ENCODE measurements around the gene CLRN3. TPM values are rescaled to one million over a fixed set of nuclear protein-coding genes. Genes with fewer than 3 reads are reported as not detected.

The CLRN3 gene
- total and polyA plus RNA-seq, 7 donors = 0.03 TPM; not detected in 6

DNA sequence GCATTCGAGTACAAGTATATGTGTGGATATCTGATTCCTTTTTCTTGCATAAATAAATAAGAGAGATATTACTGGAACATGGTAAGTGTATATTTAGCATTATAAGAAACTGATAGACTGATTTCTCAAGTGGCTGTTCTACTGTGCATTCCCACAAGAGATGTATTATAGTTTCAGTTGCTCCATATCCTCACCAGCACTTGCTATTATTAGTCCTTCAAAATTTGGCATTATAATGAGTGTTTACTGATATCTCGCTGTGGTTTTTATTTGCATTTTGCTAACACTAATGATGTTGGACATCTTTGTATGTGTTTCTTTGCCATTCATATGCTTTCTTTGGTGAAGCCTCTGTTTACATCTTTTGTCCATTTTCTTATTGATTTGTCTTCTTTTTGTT lies 4.4 kb upstream of the CLRN3 start:
- WGBS, 3 donors = 85 to 91% (median 87%) methylated on average over 2 of the region's 2 CpGs
- peaks cover 0 to 6% (median 0%) of the 10 kb centered on the region in 3 donors for H3K27me3 ChIP-seq (ENCODE audit: insufficient read depth in 3 of 3, low read length in 2 of 3)
- H3K9me3 ChIP-seq = peaks cover 7% of the 10 kb centered on the region
- no peak for ATAC-seq
- no peaks in the 10 kb centered on the region for H3K36me3 ChIP-seq (ENCODE audit: insufficient read depth in 1 of 2, low read depth in 1 of 2)
- no peak overlapping the region for H3K27ac ChIP-seq
- H3K4me3 ChIP-seq = no peak overlapping the region
- DNase-seq = no peak
- intact Hi-C loops (cut with DNase I) = no loop called here
- TF ChIP-seq, protein P1, sequence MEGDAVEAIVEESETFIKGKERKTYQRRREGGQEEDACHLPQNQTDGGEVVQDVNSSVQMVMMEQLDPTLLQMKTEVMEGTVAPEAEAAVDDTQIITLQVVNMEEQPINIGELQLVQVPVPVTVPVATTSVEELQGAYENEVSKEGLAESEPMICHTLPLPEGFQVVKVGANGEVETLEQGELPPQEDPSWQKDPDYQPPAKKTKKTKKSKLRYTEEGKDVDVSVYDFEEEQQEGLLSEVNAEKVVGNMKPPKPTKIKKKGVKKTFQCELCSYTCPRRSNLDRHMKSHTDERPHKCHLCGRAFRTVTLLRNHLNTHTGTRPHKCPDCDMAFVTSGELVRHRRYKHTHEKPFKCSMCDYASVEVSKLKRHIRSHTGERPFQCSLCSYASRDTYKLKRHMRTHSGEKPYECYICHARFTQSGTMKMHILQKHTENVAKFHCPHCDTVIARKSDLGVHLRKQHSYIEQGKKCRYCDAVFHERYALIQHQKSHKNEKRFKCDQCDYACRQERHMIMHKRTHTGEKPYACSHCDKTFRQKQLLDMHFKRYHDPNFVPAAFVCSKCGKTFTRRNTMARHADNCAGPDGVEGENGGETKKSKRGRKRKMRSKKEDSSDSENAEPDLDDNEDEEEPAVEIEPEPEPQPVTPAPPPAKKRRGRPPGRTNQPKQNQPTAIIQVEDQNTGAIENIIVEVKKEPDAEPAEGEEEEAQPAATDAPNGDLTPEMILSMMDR (IDR thresholded peaks at IDR 0.05) = no peak
- H3K4me1 ChIP-seq = no peaks in the 10 kb centered on the region

DNA sequence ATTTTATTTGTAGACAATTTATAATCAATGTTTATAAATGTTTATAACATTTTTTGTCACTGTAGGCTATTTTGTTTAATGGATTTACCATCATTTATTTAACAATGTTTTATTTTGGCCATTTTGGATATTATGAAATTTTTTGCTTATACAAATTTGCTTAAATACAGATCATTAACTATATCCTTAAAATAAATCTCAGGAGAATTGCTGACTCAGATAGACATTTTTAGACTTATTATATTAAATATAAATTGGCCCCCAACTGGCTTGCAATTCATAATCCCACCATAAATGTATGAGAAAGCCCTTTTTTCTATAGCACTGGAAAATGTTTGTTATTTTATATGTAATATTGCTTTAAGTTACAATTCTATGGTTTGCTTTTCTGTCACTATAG lies 3.8 kb upstream of the CLRN3 start:
- Histone ChIP-seq H3K9me3 (peaks cover 7% of the 10 kb centered on the region), H3K36me3 (ENCODE audit: insufficient read depth in 1 of 2, low read depth in 1 of 2) (no peaks in the 10 kb centered on the region), H3K27ac (no peak overlapping the region), H3K4me1 (no peaks in the 10 kb centered on the region), H3K27me3 (ENCODE audit: insufficient read depth in 3 of 3, low read length in 2 of 3) (peaks cover 0 to 6% (median 0%) of the 10 kb centered on the region in 3 donors), H3K4me3 (no peak overlapping the region)
- intact Hi-C loops (cut with DNase I) = no loop called here
- TF ChIP-seq, protein P1 (IDR thresholded peaks at IDR 0.05) = no peak
- no peak for DNase-seq
- no peak for ATAC-seq

DNA sequence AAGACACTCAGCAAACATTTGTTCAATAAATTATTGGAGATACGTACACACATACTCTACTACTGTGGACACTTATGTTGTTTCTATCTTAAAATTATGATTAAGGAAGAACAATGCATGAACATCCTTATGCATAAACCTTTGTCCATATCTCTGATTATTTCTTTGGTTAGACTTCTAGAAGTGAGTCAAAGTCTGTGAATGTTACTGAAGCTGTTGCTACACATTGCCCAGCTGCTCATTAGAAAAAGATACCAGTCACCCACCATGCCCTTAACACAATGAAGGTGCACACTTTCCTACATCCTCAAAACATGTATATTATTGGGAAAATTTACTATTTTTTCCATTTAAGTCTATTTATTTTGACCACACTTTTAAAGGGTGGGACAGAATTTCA lies 1.4 kb upstream of the CLRN3 start:
- intact Hi-C loops (cut with DNase I) = no loop called here
- H3K36me3 ChIP-seq (ENCODE audit: insufficient read depth in 1 of 2, low read depth in 1 of 2) = no peaks in the 10 kb centered on the region
- TF ChIP-seq, protein P1 (IDR thresholded peaks at IDR 0.05) = no peak
- H3K4me3 ChIP-seq = no peak overlapping the region
- H3K9me3 ChIP-seq = peaks cover 7% of the 10 kb centered on the region
- peaks cover 0 to 6% (median 2%) of the 10 kb centered on the region in 3 donors for H3K27me3 ChIP-seq (ENCODE audit: insufficient read depth in 3 of 3, low read length in 2 of 3)
- no peaks in the 10 kb centered on the region for H3K4me1 ChIP-seq
- no peak overlapping the region for H3K27ac ChIP-seq
- 91 to 94% (median 91%) methylated on average over 1 of the region's 1 CpG for WGBS, 3 donors
- DNase-seq (no peak), ATAC-seq (no peak)

DNA sequence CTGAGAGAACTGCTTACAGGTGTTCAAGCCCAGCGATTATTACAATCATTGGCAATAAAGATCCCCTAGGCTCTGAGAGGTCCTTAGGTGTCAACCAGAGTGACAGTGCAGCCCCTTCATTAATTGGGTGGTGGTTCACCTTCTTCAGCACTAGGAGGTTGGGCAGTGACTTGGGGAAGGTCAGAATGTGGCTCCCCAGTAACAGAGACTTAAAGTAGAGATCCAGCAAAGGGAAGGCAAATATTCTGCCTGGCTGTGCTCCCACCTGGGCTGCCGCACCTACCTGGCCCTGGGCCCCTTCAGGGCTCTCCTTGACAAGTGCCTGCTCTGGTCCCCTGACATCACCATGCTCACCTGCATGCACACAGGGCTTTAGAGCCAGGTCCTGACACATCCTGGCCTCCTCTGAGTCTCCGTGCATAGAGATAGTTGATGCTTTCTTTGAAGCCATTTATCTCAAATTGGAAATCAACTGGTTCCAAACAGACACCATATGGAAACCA lies 1.9 kb downstream of the CLRN3 start:
- Histone ChIP-seq H3K27me3 (ENCODE audit: insufficient read depth in 3 of 3, low read length in 2 of 3) (peaks cover 0 to 7% (median 5%) of the 10 kb centered on the region in 3 donors), H3K36me3 (ENCODE audit: insufficient read depth in 1 of 2, low read depth in 1 of 2) (no peaks in the 10 kb centered on the region), H3K4me3 (no peak overlapping the region), H3K9me3 (no peaks in the 10 kb centered on the region), H3K27ac (no peak overlapping the region), H3K4me1 (no peaks in the 10 kb centered on the region)
- ATAC-seq (no peak), DNase-seq (no peak)
- TF ChIP-seq, protein P1 (IDR thresholded peaks at IDR 0.05) = no peak
- intact Hi-C loops (cut with DNase I) = no loop called here
- 64 to 81% (median 74%) methylated on average over 3 of the region's 3 CpGs for WGBS, 3 donors

DNA sequence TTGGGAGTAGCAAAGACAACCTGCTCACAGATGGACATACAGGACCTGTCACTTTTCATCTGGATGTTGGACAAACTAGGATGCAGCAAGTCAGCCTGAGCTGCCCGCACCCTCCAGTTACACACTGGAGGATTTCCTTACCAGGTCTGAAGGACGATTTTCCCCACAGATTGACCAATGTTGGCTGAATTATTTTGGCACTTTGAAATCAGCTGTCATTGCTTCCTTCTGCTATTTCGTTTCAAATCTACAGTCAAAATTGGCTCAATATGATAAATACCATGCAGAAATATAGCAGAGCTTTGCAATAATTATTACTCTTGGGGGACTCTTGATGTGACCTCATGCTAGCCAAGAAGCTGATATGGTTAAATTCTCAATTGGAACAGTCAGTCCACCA lies 2.5 kb downstream of the CLRN3 start:
- no peak for DNase-seq
- no peak for ATAC-seq
- H3K9me3 ChIP-seq = no peaks in the 10 kb centered on the region
- H3K4me3 ChIP-seq = no peak overlapping the region
- no peak overlapping the region for H3K27ac ChIP-seq
- WGBS, 3 donors = 29 to 43% (median 36%) methylated on average over 3 of the region's 3 CpGs
- peaks cover 0 to 7% (median 7%) of the 10 kb centered on the region in 3 donors for H3K27me3 ChIP-seq (ENCODE audit: insufficient read depth in 3 of 3, low read length in 2 of 3)
- H3K4me1 ChIP-seq = no peaks in the 10 kb centered on the region
- intact Hi-C loops (cut with DNase I) = no loop called here
- H3K36me3 ChIP-seq (ENCODE audit: insufficient read depth in 1 of 2, low read depth in 1 of 2) = no peaks in the 10 kb centered on the region
- TF ChIP-seq, protein P1 (IDR thresholded peaks at IDR 0.05) = no peak
